ENCODE data around the gene SLC8A2. TPM values are rescaled to one million over a fixed set of nuclear protein-coding genes. Genes with fewer than 3 reads are reported as not detected.

Gene SLC8A2
- total and polyA plus RNA-seq, 2 of the 8 experiments (the other 6 are each of a cell fraction or from before 2014, with no cell fraction given): 7.3 to 12.4 TPM

DNA sequence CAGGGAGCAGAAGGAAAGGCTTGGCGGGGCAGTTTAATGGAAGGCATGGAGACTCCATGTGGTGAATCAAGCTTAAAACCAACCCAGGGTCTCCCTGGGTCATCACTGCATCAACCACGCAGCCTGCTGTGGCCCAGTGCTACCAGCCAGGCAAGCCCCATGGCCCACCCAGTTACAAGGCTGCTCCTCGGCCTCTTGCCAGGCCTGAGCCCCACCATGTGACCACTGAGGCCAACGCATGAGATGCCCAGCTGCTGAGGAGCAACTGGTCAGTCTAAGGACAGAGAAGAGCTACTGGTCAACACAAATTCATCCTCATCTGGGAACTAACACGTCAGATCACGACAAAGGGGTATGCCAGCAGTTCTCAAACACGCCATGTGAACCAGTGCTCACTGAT is 27.7 kb upstream of the SLC8A2 start:
- Histone ChIP-seq H2BK12ac (ENCODE audit: low read depth, low read length) (no peak overlapping the region), H3K4me1 (replicated peaks in 1 of 4; ENCODE audit: control insufficient read depth in 3 of 4, insufficient read depth in 4 of 4, low read length in 3 of 4) (peaks cover 0 to 6% (median 3%) of the 10 kb centered on the region in 4 experiments; a peak in 4 of 7 replicates), H3K14ac (ENCODE audit: insufficient read length) (no peak overlapping the region), H4K5ac (ENCODE audit: insufficient read length, low read depth, low read length) (no peak overlapping the region), H3K4me2 (ENCODE audit: insufficient read depth in 1 of 2, low read depth in 2 of 2, low read length in 2 of 2) (no peak overlapping the region), H3K18ac (ENCODE audit: extremely low read depth, low read length) (no peak overlapping the region), H3K4ac (replicated peaks; ENCODE audit: insufficient read length, low read depth, low read length) (no peak overlapping the region), H3K79me2 (ENCODE audit: control insufficient read depth in 1 of 2, insufficient read depth in 2 of 2, low read length in 2 of 2) (no peaks in the 10 kb centered on the region; a peak in 1 of 4 replicates), H3K4me3 (ENCODE audit: extremely low read depth in 1 of 4, insufficient read depth in 2 of 4, low read depth in 3 of 4, low read length in 4 of 4) (no peak overlapping the region), H3K23ac (ENCODE audit: insufficient read length) (no peak overlapping the region), H3K27ac (ENCODE audit: low read depth, low read length) (peak overlapping the region; percentile 42; the same call in 1 of the 2 replicates), H4K8ac (ENCODE audit: extremely low read depth, insufficient read depth, low read length) (no peak overlapping the region; the same call in 1 of the 2 replicates), H2BK15ac (ENCODE audit: low read length) (no peak overlapping the region), H2BK5ac (ENCODE audit: low read depth, low read length) (peak overlapping the region; percentile 54), H2AK5ac (ENCODE audit: low read depth, low read length) (no peak overlapping the region), H3K9ac (replicated peaks in 1 of 4; ENCODE audit: extremely low read depth in 1 of 4, low read depth in 3 of 4, low read length in 3 of 4) (no peak overlapping the region), H3K9me3 (ENCODE audit: insufficient read depth in 2 of 2, low read depth in 1 of 2, low read length in 1 of 2) (no peaks in the 10 kb centered on the region), H3K23me2 (ENCODE audit: low read depth, low read length) (no peaks in the 10 kb centered on the region), H3K79me1 (ENCODE audit: low read depth, low read length) (no peaks in the 10 kb centered on the region; the same call in 1 of the 2 replicates), H4K20me1 (replicated peaks in 1 of 2; ENCODE audit: control insufficient read depth in 1 of 2, insufficient read depth in 2 of 2, low read length in 2 of 2) (peaks cover 2 to 3% of the 10 kb centered on the region in 2 experiments), H2BK20ac (ENCODE audit: low read length) (no peak overlapping the region), H4K91ac (replicated peaks; ENCODE audit: insufficient read length, low read length) (no peak overlapping the region), H2BK120ac (replicated peaks; ENCODE audit: low read depth, low read length) (no peak overlapping the region), H3K36me3 (ENCODE audit: control insufficient read depth in 2 of 4, insufficient read depth in 4 of 4, low read length in 3 of 4) (no peaks in the 10 kb centered on the region), H2AFZ (ENCODE audit: low read length) (no peak overlapping the region), H3K27me3 (replicated peaks in 1 of 4; ENCODE audit: control insufficient read depth in 3 of 4, extremely low read depth in 1 of 4, insufficient read depth in 3 of 4, low read length in 3 of 4) (no peaks in the 10 kb centered on the region), H3K56ac (replicated peaks; ENCODE audit: insufficient read length, low read depth, low read length) (no peak overlapping the region)
- no peak for DNase-seq (ENCODE audit: low read depth in 1 of 2, low spot score in 2 of 2)
- no peak for FAIRE-seq
- ChIA-PET POLR2A (ENCODE audit: partially characterized antibody) (interaction anchor here (1.0 to 7.6 kb wide), 4 partner anchors 9 to 22 kb away, joined by 3 to 55 read pairs (median 6); partner anchors contain the start of gene KPTN), CTCF (ENCODE audit: partially characterized antibody) (interaction anchor here (0.5 to 3.8 kb wide), 8 partner anchors 12 to 1997 kb away, joined by 3 to 10 read pairs (median 3); no protein-coding TSS in a partner anchor)
- WGBS, 2 experiments (ENCODE audit: extremely low coverage in 1 of 2, insufficient coverage in 1 of 2, insufficient read length in 1 of 2, insufficient replicate concordance in 2 of 2, low coverage in 1 of 2, low lambda C conversion rate in 2 of 2, missing lambda C conversion rate in 1 of 2): 94% methylated on average over 7 of the region's 7 CpGs; no CpG with 5 or more reads in 1 of the 2 experiments
- TF ChIP-seq EZH2 (IDR thresholded peaks at IDR 0.05; ENCODE audit: low read depth, low read length, severe bottlenecking): no peak
- TF ChIP-seq EGR1 (IDR thresholded peaks at IDR 0.05; ENCODE audit: borderline replicate concordance, low read depth, low read length): no peak
- TF ChIP-seq ATF3 (IDR thresholded peaks at IDR 0.05; ENCODE audit: insufficient read depth, low read depth, low read length): no peak
- TF ChIP-seq JUND (IDR thresholded peaks at IDR 0.05; ENCODE audit: low read length): no peak
- TF ChIP-seq CTBP2 (IDR thresholded peaks at IDR 0.05; ENCODE audit: borderline replicate concordance, insufficient read depth, insufficient read length, low read length): no peak
- TF ChIP-seq E2F6 (IDR thresholded peaks at IDR 0.05): no peak
- no peak for TF ChIP-seq GTF2F1 (IDR thresholded peaks at IDR 0.05; ENCODE audit: borderline replicate concordance, low read depth, low read length)
- no peak for TF ChIP-seq TAF7 (optimal IDR thresholded peaks at IDR 0.05; ENCODE audit: borderline replicate concordance, low read depth, low read length)
- TF ChIP-seq SIX5 (IDR thresholded peaks at IDR 0.05; ENCODE audit: low read depth, low read length): no peak
- no peak for TF ChIP-seq KDM4A (IDR thresholded peaks at IDR 0.05; ENCODE audit: low read depth, low read length, severe bottlenecking)
- no peak for TF ChIP-seq POLR2A (IDR thresholded peaks at IDR 0.05; ENCODE audit: control extremely low read depth in 1 of 2, low read depth in 2 of 2, low read length in 2 of 2)
- TF ChIP-seq YY1 (IDR thresholded peaks at IDR 0.05; ENCODE audit: low read depth, low read length): no peak
- no peak for TF ChIP-seq CHD1 (IDR thresholded peaks at IDR 0.05; ENCODE audit: low read depth, low read length)
